ENCODE data around the gene ADAMTSL2.

Gene ADAMTSL2

DNA sequence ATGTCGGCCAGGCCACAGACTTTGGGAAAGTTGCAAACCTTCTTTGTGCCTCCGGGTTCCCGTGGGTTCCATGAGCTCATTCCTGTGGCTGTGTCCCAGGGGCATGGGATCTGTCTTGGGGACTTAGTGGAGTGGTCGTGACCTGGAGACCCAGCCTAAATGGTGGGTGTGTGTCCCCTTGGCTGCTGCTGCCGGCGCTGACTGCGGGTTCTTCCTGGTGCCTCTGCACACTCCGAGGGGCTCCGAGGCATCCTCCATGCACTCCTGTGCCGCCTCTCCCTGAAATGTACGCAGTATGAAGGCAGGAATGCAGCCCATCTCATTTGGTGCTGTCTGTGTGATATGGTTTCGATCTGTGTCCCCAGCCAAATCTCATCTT, 34.6 kb upstream of the ADAMTSL2 start:
- DNase-seq (ENCODE audit: low read depth, low spot score): no peak

DNA sequence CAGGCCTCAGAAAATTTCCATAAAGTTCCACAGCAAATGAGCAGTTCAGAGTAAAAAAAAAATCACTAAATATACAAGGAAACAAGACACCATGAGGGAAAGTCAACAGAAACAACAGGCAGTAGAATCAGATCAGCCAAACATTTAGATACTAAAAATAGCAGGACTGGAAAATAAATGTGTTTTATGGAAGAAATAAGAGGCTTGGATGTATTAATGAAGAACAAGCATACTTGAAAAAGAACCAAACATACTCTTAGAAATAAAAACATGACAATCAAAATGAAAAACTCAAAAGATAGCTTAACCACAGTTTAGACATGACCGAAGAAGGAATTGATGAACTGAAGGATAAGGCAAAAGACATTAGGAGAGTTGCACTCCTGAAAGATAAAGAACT, 32.4 kb upstream of the ADAMTSL2 start:
- no peak for DNase-seq (ENCODE audit: low read depth, low spot score)

DNA sequence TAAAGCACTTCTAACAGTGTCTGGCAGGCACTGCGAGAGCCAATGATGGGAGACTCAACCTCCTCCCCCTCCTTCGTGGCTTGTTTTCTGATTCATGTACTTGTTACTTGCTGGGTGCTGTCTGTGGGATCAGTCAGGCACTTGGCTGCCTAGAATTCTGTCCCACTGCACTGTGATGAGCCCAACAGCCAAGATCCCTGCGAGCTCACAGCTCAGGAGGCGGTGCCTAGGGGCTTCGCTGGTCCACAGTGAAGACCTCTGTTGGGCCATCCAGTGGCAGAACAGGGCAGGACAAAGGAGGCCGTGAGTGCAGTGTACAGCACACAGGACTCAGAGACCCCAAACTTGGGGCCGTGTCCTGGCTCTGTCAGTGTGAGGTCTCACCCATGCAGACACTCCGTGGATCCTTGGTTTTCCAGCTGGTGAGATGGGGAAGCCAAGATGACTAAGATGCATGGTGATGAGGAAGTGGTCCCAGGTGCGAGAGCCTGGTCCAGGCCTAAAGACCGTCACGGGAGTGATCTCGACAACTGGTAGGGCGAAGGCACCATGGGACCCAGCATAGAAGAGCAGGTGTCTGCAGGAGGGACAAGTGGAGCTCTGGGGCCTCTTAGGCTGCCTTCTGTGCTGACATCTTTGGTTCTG, 29.2 kb upstream of the ADAMTSL2 start:
- no peak for DNase-seq (ENCODE audit: low read depth, low spot score)

DNA sequence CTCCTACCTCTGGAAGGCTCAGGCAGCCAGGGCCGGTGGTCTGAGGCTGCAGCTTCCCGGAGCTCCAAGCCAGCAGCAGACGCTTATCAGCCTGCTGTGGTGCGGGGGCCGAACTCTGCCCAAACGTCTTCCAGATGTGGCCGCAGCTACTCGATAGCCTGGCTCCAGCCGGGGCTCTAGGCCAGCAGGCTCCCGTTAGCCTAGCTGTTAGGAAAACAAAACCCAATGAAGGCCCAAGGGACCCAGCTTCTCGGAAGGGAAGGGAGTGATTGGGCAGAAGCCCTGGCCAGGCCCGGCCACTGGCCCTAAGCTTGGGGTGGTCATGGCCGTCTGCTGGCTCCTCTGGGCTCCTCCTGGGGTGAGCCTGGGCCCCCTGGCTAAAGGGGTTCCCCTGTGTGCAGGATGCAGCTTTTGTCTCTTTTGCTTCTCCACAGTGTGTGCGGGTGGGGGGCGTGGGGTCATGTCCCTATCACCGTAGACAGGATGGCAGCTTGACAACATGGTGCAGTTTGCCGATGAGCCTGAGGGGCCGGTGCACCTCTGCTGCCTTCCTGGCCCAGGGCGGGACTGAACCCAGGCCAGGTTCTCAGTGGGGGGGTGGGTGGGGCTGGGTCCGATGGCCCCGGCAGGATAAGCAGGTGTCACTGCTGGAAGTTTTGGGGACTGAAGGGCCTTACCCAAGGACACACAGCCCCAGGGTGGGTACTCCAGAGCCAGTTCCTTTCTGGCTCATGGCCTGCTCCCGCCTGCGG, 28.4 kb upstream of the ADAMTSL2 start:
- no peak for DNase-seq (ENCODE audit: low read depth, low spot score)

GRCh38 chr9:133506653-133507038, 27.9 kb upstream of the ADAMTSL2 start:
- no peak for DNase-seq (ENCODE audit: low read depth, low spot score)

- DNase-seq (ENCODE audit: low read depth, low spot score): no peak
Measured at GRCh38 chr9:133507246-133507965, 27.1 kb upstream of the ADAMTSL2 start.

GRCh38 chr9:133508046-133508445, 26.5 kb upstream of the ADAMTSL2 start:
- no peak for DNase-seq (ENCODE audit: low read depth, low spot score)

DNA sequence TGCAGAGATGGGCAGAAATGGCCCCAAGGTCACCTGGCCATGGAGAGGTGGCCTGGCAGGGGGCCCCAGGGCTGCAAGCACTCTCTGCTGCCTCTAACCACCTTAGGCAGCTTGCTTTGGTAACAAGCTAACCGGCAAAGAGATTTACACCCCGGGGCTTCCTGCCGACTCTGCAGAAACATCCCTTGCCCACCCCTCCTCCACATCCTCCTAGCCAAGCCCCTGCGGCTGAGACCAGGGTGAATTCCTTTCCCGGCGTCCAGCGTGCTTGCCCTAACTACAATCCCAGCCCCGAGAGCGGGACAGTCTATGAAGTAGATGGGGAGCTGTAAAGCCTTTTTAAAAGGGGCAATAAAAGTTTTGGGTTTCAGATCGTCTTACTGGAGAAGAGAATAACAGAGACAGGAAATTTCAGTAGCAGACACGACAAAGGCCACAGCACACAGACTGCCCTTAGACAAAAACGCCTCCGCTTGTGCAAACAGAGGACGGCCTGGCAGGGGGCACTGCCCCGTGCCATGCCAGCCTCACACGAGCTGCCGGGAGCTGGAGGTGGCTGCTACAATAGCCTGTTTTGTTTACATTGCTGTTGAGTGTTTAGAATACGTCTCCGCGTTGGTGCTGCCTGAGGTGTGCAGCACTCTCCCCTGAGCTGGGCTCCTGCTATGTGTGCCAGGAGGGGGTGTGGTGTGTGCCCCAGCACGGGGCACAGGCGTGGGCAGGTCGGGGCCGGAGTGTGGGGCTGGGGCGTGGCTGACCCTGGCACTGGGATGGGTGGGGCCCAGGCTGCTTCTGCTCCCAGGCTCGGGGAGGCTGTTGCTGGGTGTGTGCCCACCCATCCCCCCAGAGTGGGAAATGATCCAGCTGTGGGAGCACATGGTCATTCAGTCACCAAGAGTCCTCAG, 25.1 kb upstream of the ADAMTSL2 start:
- DNase-seq (ENCODE audit: low read depth, low spot score): no peak

GRCh38 chr9:133510926-133511505, 23.5 kb upstream of the ADAMTSL2 start:
- DNase-seq (ENCODE audit: low read depth, low spot score): no peak

- DNase-seq (ENCODE audit: low read depth, low spot score): no peak
Measured at GRCh38 chr9:133511607-133512006, 22.9 kb upstream of the ADAMTSL2 start.

DNA sequence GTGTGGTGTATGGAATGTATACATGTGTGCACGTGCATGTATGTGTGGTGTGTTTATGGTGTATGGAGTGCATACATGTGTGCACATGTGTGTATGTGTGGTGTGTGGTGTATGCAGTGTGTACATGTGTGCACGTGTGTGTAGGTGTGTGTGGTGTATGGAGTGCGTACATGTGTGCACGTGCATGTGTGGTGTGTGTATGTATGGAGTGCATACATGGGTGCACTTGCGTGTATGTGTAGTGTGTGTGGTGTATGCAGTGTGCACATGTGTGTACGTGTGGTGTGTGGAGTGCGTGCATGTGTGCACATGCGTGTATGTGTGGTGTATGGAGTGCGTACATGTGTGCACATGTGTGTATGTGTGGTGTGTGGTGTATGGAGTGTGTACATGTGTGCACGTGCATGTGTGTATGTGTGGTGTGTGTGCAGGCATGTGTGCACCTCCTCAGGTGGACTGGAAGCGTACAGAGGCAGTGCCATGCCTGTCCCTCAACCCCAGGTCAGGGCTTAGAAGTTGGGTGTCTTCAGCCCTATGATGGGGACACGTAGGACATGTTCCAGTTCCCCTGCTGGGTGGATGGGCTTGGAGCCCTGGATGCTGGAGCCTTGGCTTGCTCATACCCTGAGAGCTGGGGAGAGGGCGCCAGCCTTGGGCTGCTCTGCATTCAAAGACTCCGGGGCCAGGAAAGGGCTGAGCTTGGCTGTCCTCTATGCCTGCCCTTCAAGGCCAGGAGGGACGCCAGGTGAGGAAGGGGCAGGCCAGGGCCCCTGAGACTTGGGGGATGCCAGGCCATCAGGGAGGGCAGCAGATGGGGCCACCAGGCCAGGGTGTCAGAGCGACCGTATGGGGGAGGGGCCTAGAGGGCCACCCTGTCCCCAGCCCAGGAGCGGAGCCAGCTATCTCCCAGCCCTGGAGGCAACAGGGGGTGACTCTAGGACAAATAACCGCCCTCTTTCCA, 22.0 kb upstream of the ADAMTSL2 start:
- DNase-seq (ENCODE audit: low read depth, low spot score): no peak

DNA sequence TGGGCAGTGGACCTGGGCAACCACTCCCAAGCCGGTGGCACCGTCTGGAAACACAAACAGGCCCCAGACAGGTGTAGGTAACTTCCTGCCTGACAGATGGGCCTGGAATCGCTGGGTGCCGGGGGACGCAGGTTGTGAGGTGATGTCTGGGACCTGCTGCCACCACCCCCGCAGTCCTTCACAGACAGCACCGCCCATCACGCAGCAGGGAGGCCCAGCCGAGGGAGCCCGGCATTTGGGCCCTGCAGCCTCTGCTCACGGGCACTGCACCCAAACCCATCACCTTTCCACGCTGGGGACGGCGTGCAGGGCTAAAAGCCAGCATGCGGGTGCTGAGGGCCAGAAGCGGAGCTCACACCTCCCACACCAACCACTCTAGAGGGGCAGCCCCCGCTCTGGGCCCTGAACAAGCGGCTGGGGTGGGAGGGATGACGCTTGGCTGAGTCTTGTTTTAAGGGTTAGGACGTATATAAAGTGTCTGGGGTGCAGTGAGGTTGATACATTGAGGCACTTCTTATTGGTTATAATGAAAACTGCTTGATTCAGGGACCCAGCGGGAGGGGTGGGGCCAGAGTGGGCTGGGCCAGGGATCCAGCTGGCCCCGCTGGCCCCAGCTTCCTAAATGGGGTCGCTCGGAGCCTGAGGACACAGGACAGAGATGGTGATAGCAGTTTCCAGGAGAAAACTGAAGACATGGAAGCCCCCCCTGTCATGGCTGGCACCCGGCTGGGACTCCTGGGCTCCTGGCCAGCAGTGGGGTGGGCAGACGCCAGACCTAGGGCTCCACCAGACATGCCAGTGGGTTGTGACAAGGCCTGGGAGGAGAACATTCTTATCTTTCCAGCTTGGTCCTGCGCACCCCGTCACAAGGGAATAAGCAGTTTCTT, 21.0 kb upstream of the ADAMTSL2 start:
- DNase-seq (ENCODE audit: low read depth, low spot score): no peak

DNA sequence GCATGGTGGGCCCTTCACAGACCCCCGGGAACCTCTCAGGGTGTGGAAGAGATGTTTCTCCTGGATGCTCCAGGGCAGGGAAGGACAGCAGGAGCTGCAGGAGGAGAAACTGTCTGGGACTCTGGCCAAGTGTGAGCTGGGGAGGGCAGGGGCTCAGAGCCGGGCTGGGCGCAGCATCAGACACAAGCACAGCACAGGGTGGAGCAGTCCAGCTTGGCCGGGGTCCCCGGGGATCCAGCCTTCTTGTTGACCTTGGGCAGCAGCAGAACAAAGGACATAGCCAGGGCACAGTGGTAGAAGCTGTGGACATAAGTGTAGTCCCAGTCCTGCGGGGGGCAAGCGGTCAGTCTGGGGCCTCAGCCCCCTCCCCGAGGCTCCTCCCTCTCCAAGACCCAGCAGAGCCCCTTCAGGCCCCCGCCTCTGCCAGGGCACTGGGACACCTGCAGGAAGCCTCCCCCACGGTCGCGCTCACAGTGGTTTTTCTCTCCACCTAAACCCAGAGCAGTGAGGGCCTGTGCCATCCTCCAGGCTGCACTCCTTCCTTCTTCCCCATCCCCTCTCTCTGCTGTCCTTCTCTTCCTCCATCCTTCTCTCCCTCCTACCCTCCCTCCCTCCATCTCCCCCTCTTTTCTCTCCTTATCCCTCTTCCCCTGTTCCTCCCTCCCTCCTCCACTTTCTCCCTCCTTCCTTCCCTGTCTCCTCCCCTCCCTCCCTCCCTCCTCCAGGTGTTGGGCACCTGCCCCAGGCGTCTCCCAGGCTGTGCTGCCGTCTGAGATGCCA, 19.9 kb upstream of the ADAMTSL2 start:
- no peak for DNase-seq (ENCODE audit: low read depth, low spot score)

- DNase-seq (ENCODE audit: low read depth, low spot score): no peak
Measured at GRCh38 chr9:133515240-133515610, 19.3 kb upstream of the ADAMTSL2 start.

DNA sequence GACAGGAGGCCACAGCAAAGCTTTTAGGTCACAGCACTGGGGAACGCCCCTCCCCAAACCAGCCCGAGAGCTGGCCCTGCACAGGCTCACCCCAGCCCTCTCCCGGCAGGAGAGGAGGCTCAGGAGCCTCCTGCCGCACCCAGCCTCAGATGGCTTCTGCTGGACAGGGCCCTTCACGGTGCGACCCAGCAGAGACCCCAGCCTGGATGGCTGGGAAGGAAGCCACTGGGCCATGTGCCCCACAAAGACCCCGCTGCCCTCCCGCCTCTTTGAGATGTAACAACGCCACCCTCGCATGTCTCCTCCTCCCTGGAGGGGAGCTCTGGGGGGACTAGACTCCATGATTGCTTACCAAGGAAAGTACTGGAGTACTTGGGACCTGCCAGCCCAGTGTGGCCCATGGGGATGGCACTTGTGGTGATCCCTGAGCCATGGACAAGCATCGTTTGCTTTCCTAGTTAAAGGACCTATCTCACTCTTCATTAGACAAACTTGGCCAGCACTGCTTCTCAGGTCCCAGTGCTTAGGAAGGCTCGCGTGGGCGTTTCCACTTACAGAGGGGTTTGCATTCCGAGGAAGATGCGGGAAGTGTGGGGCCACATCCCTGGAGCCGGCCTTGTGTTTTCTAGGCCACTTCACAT, 18.8 kb upstream of the ADAMTSL2 start:
- no peak for DNase-seq (ENCODE audit: low read depth, low spot score)

DNA sequence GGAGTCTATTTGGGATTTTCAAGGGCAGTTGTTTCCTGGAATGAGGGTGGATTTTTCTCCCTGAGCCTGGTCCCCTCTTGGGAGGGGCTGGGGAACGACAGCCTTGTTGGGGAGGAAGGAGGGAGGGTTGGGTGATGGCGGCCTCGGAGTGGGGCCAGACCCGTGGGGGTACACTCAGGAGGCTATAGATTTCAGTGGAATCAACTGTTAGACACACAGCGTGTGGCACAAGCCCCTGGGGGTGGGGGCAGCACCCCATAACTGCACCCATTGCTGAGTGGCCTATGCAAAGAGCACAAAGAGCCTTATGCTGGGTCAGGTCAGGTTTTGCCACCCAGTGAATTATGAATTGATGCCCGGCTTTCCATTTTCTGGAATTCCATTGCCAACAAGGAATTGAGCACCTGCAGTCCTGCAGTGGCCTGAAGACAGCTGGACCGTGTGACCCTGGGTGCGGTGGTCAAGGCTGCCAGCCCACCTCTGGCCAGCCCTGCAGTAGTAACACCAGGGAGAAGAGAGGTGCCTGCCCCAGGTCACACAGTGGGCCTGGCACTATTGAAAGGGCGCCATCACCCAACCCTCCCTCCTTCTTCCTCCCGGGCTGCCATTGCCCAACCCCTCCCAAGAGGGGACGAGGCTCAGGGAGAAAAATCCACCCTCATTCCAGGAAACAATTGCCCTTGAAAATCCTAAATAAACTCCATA, 18.1 kb upstream of the ADAMTSL2 start:
- no peak for DNase-seq (ENCODE audit: low read depth, low spot score)

GRCh38 chr9:133516961-133517350, 17.5 kb upstream of the ADAMTSL2 start:
- DNase-seq (ENCODE audit: low read depth, low spot score): no peak
